Measurements from ENCODE around the gene NAV2. TPM values are rescaled to one million over a fixed set of nuclear protein-coding genes. Genes with fewer than 3 reads are reported as not detected.

NAV2 gene
- total RNA-seq, 1 experiment from 2014 or later = 46.3 TPM

DNA sequence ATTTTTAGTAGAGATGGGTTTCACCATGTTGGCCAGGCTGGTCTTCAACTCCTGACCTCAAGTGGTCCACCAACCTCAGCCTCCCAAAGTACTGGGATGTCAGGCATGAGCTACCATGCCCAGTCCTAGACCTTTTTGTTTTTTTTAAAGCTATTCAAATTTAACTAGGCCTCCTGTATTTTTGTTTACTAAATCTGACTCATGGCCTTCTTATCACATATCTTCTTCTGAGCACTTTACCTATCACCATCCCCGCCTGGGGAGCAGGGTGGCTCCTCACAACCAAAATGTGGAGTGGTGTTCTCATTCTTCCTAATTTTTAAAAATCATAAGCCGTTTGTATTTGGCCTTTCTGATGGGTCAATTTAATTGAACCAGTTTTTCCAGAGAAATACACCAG lies 355.0 kb downstream of the NAV2 start:
- no peak overlapping the region for H2BK20ac ChIP-seq (ENCODE audit: low read depth, low read length, poor library complexity, severe bottlenecking)
- no peak for DNase-seq
- Mint-ChIP-seq H3K27me3 (ENCODE audit: low read depth) (no peaks in the 10 kb centered on the region), H3K36me3 (ENCODE audit: insufficient read depth in 1 of 3, low read depth in 3 of 3) (peaks cover 53 to 65% (median 64%) of the 10 kb centered on the region in 3 experiments), H3K4me3 (no peak overlapping the region), H3K9me3 (no peaks in the 10 kb centered on the region), H3K27ac (peak overlapping the region in 1 of 3 experiments; percentile 45; a peak in 3 of 7 replicates), H3K4me1 (peaks cover 45 to 56% of the 10 kb centered on the region in 2 experiments)
- H2BK120ac ChIP-seq (ENCODE audit: low read depth, low read length, poor library complexity, severe bottlenecking) = no peak overlapping the region
- TF ChIP-seq, protein P1, sequence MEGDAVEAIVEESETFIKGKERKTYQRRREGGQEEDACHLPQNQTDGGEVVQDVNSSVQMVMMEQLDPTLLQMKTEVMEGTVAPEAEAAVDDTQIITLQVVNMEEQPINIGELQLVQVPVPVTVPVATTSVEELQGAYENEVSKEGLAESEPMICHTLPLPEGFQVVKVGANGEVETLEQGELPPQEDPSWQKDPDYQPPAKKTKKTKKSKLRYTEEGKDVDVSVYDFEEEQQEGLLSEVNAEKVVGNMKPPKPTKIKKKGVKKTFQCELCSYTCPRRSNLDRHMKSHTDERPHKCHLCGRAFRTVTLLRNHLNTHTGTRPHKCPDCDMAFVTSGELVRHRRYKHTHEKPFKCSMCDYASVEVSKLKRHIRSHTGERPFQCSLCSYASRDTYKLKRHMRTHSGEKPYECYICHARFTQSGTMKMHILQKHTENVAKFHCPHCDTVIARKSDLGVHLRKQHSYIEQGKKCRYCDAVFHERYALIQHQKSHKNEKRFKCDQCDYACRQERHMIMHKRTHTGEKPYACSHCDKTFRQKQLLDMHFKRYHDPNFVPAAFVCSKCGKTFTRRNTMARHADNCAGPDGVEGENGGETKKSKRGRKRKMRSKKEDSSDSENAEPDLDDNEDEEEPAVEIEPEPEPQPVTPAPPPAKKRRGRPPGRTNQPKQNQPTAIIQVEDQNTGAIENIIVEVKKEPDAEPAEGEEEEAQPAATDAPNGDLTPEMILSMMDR (conservative IDR thresholded peaks at IDR 0.05) = no peak
- H3K79me2 ChIP-seq (ENCODE audit: insufficient read depth, low read length) = no peaks in the 10 kb centered on the region
- H4K8ac ChIP-seq (replicated peaks; ENCODE audit: insufficient read length, low read depth, low read length) = no peak overlapping the region
- no peak overlapping the region for H4K91ac ChIP-seq (ENCODE audit: insufficient read length, low read depth, low read length)
- H3T11ph ChIP-seq (ENCODE audit: low read length) = no peak overlapping the region
- no CpG with 5 or more reads among the region's 2 CpGs for WGBS (ENCODE audit: extremely low coverage, insufficient read length, low lambda C conversion rate)
- H3K4ac ChIP-seq (ENCODE audit: low read depth, low read length) = no peak overlapping the region
- no peaks in the 10 kb centered on the region for H3K23me2 ChIP-seq (ENCODE audit: insufficient read length, low read depth, low read length, poor library complexity, severe bottlenecking)
- H3K56ac ChIP-seq (ENCODE audit: insufficient read length, low read depth, low read length) = no peak overlapping the region
- H3K23ac ChIP-seq (ENCODE audit: insufficient read length, low read depth, low read length) = no peak overlapping the region
- H3K18ac ChIP-seq (ENCODE audit: insufficient read length, low read depth, low read length) = no peak overlapping the region
- H3K9me3 ChIP-seq (ENCODE audit: control insufficient read depth, low read depth, low read length) = no peaks in the 10 kb centered on the region
- H3K79me1 ChIP-seq (ENCODE audit: insufficient read depth, low read depth, low read length, poor library complexity, severe bottlenecking) = no peaks in the 10 kb centered on the region
- H2BK12ac ChIP-seq (ENCODE audit: insufficient read length, low read depth, low read length) = no peak overlapping the region
- no peak overlapping the region for H3K9ac ChIP-seq (ENCODE audit: extremely low read depth, insufficient read length, low read length)
- H2BK5ac ChIP-seq (ENCODE audit: insufficient read length, low read length) = no peak overlapping the region
- no peaks in the 10 kb centered on the region for H4K20me1 ChIP-seq (ENCODE audit: control insufficient read depth, insufficient read depth, insufficient read length)
- H4K5ac ChIP-seq (ENCODE audit: insufficient read length, low read depth, low read length) = no peak overlapping the region
- H3K4me2 ChIP-seq (ENCODE audit: insufficient read depth, insufficient read length, low read length) = no peak overlapping the region
- no peak overlapping the region for H2AFZ ChIP-seq (ENCODE audit: low read length)
- no peak overlapping the region for H2AK5ac ChIP-seq (ENCODE audit: insufficient read length, low read length)
- no peaks in the 10 kb centered on the region for H3K27me3 ChIP-seq (ENCODE audit: insufficient read depth, low read length)
- peaks cover 8% of the 10 kb centered on the region; the same call in 1 of the 2 replicates for H3K4me1 ChIP-seq (ENCODE audit: insufficient read depth, low read length)
- no peak overlapping the region for H2BK15ac ChIP-seq (ENCODE audit: low read depth, low read length)
- H3K27ac ChIP-seq (ENCODE audit: insufficient read length, low read depth, low read length) = no peak overlapping the region
- H3K14ac ChIP-seq (ENCODE audit: insufficient read depth, low read length) = no peak overlapping the region
